Thyroid gland (tissue), 4 donors: ENCODE measurements around the gene MEX3D.

Source experiments
- POLR2A ChIP-seq, 2 donors: fragments of 450-650 bp; IDR thresholded peaks; one replicate each; pipeline ENCODE4 v1.6.1; 2017; ENCODE audit warnings: antibody characterized with exemption in 2 of 2, mild to moderate bottlenecking in 2 of 2, moderate library complexity in 1 of 2
- TF ChIP-seq, protein P1 (sequence below), 6 experiments: fragments of 200-600 bp in 3 of 6; fragments of 450-650 bp in 3 of 6; sonication (generic) in 3 of 6; IDR thresholded peaks; one replicate each; pipeline ENCODE4 v1.5.1; 2016 to 2019; ENCODE audit warnings: antibody characterized with exemption in 6 of 6, mild to moderate bottlenecking in 2 of 6, inconsistent platforms in 1 of 6, moderate library complexity in 1 of 6

DNA sequence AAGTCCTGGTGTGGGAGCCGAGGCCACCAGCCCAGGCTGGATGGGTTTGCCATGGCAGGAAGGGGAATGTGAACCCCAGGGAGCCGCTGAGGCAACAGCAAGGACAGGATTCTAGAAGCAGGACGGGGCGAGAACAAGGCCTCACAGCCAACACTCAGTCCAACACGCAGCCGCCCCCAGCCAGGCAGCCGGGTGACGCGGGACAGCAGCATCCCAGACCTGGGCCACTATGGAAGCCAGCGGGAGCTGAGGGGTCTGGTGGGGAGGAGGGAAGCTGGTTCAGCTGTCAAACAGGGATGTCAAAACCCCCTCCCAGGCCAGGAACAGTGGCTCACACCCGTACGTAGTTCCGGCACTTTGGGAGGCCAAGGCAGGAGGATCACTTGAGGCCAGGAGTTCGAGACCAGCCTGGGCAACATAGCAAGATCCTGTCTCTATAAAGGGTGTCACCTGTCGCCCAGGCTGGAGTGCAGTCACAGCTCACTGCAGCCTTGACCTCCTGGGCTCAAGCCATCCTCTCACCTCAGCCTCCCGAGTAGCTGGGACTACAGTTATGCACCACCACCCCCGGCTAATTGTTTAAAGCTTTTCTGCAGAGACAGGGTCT, 6.8 kb downstream of the MEX3D start:
- TF ChIP-seq POLR2A (IDR thresholded peaks at IDR 0.05) = no peak
- TF ChIP-seq, protein P1, sequence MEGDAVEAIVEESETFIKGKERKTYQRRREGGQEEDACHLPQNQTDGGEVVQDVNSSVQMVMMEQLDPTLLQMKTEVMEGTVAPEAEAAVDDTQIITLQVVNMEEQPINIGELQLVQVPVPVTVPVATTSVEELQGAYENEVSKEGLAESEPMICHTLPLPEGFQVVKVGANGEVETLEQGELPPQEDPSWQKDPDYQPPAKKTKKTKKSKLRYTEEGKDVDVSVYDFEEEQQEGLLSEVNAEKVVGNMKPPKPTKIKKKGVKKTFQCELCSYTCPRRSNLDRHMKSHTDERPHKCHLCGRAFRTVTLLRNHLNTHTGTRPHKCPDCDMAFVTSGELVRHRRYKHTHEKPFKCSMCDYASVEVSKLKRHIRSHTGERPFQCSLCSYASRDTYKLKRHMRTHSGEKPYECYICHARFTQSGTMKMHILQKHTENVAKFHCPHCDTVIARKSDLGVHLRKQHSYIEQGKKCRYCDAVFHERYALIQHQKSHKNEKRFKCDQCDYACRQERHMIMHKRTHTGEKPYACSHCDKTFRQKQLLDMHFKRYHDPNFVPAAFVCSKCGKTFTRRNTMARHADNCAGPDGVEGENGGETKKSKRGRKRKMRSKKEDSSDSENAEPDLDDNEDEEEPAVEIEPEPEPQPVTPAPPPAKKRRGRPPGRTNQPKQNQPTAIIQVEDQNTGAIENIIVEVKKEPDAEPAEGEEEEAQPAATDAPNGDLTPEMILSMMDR (IDR thresholded peaks at IDR 0.05) = no peak
